Kidney capillary endothelial cell (primary cell): ENCODE data around the gene KCTD19.
A peak's percentile ranks its signal among the peaks of the same experiment; 100 is the strongest.
"Not testable (repeated sequence)": the region's sequence is repeated elsewhere in the genome, so short reads cannot be mapped to it uniquely, and the experiment has no call there.

Experiments
- DNase-seq: peaks from one replicate; pipeline ENCODE4 v3.0.0-alpha.2; 2018; ENCODE audit warnings: low spot score

KCTD19 gene

GRCh38 chr16:67326472-67327309, at the start of gene KCTD19, which contains the start of gene LRRC36:
Gene KCTD19, minus strand, starts transcription at chr16:67326741. Its CDS starts 34 bp downstream, at chr16:67326707.
Gene LRRC36, plus strand, starts transcription at chr16:67326815. Its CDS starts 48 bp downstream, at chr16:67326863.
- DNase-seq, result no peak

GRCh38 chr16:67376012-67376411, 49.5 kb upstream of the KCTD19 start:
- not testable (repeated sequence) for DNase-seq

- no peak for DNase-seq
Measured at GRCh38 chr16:67372664-67373063, 46.1 kb upstream of the KCTD19 start.

GRCh38 chr16:67370661-67371060, 44.1 kb upstream of the KCTD19 start:
- no peak for DNase-seq

- peak; percentile 40 for DNase-seq
Measured at GRCh38 chr16:67364600-67365235, 38.2 kb upstream of the KCTD19 start.

- no peak for DNase-seq
Measured at GRCh38 chr16:67361038-67361437, 34.5 kb upstream of the KCTD19 start.

GRCh38 chr16:67359540-67360269, 33.2 kb upstream of the KCTD19 start:
- DNase-seq, result not testable (repeated sequence)

GRCh38 chr16:67357561-67357960, 31.0 kb upstream of the KCTD19 start:
- DNase-seq, result no peak

GRCh38 chr16:67356396-67356795, 29.9 kb upstream of the KCTD19 start:
- DNase-seq, result no peak

GRCh38 chr16:67352463-67352862, 25.9 kb upstream of the KCTD19 start:
- DNase-seq, result not testable (repeated sequence)

GRCh38 chr16:67350324-67350723, 23.8 kb upstream of the KCTD19 start:
- no peak for DNase-seq

GRCh38 chr16:67349172-67349571, 22.6 kb upstream of the KCTD19 start:
- DNase-seq, result no peak

GRCh38 chr16:67346341-67346740, 19.8 kb upstream of the KCTD19 start:
- DNase-seq, result peak; percentile 52

- DNase-seq, result no peak
Measured at GRCh38 chr16:67345401-67345800, 18.9 kb upstream of the KCTD19 start.

- DNase-seq, result no peak
Measured at GRCh38 chr16:67342616-67343015, 16.1 kb upstream of the KCTD19 start.

- no peak for DNase-seq
Measured at GRCh38 chr16:67341250-67341649, 14.7 kb upstream of the KCTD19 start.

GRCh38 chr16:67339453-67339852, 12.9 kb upstream of the KCTD19 start:
- no peak for DNase-seq

GRCh38 chr16:67336648-67337047, 10.1 kb upstream of the KCTD19 start:
- no peak for DNase-seq

GRCh38 chr16:67336116-67336515, 9.6 kb upstream of the KCTD19 start:
- DNase-seq, result no peak

- DNase-seq, result no peak
Measured at GRCh38 chr16:67333315-67333714, 6.8 kb upstream of the KCTD19 start.

GRCh38 chr16:67329901-67330300, 3.4 kb upstream of the KCTD19 start:
- DNase-seq, result no peak

- DNase-seq, result no peak
Measured at GRCh38 chr16:67327743-67328142, 1.2 kb upstream of the KCTD19 start.

- no peak for DNase-seq
Measured at GRCh38 chr16:67326115-67326471, 448 bp downstream of the KCTD19 start.
